IPS-20b (cell line): ENCODE data around the gene RPH3AL.

Experiments
- H3K27ac ChIP-seq: one replicate; pipeline ENCODE4 v1.5.1; 2013; ENCODE audit warnings: low read length
- H3K27me3 ChIP-seq: 2 replicates; pipeline ENCODE4 v1.6.1; 2013; ENCODE audit warnings: mild to moderate bottlenecking, low read length, inconsistent platforms; ENCODE audit not compliant: insufficient read depth
- H3K36me3 ChIP-seq: 2 replicates; pipeline ENCODE4 v1.6.1; 2013; ENCODE audit warnings: low read depth, mild to moderate bottlenecking, inconsistent platforms, low read length, moderate library complexity; ENCODE audit not compliant: insufficient read depth
- H3K4me1 ChIP-seq: 2 replicates; pipeline ENCODE4 v1.6.1; 2013; ENCODE audit warnings: mild to moderate bottlenecking, control low read depth, inconsistent platforms, low read length, moderate library complexity; ENCODE audit not compliant: insufficient read depth
- H3K4me3 ChIP-seq: 2 replicates; pipeline ENCODE4 v1.5.1; 2013; ENCODE audit warnings: mild to moderate bottlenecking, low read length, inconsistent platforms
- H3K9ac ChIP-seq: 2 replicates; pipeline ENCODE4 v1.6.1; 2013; ENCODE audit warnings: low read depth, mild to moderate bottlenecking, inconsistent platforms, low read length, moderate library complexity
- H3K9me3 ChIP-seq: 2 replicates; pipeline ENCODE4 v1.6.1; 2013; ENCODE audit warnings: mild to moderate bottlenecking, low read depth, low read length, inconsistent platforms; ENCODE audit not compliant: insufficient read depth

RPH3AL gene

DNA sequence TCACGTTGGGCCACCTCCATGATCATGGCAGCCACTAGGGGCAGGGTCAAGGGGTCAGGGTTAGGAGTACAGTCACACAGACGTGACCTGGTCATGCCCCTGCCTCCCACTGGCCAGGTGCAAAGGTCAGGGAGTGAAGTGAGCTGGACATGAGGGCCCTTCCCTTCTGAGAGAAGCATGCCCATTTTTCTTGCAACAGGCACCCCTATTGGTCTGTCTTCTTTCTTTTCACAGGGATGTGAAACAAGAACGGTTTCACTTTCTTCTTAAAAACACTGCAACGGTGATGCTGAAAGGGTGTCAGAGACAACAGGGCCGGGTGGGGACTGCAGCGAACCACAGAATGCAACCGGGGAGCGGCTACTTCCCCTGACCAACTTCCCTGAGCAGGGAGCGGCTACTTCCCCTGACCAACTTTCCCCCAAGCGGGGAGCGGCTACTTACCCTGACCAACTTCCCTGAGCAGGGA lies 119.1 kb downstream of the RPH3AL start:
- H3K4me3 ChIP-seq = no peak overlapping the region
- no peaks in the 10 kb centered on the region for H3K36me3 ChIP-seq
- H3K27me3 ChIP-seq = no peaks in the 10 kb centered on the region
- no peak overlapping the region for H3K9ac ChIP-seq
- H3K27ac ChIP-seq = no peak overlapping the region
- no peaks in the 10 kb centered on the region for H3K9me3 ChIP-seq
- peaks cover 7% of the 10 kb centered on the region; the same call in 1 of the 2 replicates for H3K4me1 ChIP-seq

DNA sequence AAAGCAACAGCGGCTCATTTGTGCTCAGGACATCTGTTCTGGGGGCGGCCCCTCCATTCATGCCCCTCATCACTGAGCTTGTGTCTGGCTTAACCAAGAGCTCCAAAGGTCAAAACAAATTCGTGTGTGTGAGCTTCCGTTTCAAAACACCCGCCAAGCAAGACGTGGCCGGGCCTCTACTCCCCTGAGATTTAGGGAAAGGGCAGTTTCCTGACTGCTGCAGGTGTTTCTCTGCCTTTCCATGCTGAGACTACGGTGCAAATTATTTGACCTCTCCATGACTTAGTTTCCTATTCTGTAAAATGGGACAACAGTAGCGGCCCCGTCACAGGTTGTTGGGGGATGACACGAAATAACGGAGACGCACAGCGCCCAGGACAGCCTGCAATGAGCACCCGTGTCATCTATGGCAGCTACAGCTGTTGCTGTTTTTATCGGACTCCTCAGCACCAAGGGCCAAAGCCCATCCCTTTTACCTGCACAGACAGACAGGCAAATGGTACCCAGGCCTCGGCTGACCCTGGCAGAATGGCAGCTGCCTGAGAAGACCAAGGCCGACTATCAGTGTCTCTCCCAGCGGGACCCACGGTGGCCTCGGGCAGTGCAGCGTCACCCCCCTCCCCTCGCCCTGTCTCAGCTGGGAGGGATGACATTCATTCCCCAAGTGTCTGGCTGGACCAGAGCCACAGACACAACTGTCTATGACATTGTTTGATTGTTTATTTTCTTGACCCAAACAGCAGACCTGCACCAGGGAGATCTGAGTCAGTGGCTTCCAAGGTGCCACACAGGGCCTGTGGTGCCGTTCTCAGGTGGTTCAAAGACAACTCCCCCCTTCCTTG lies 120.4 kb downstream of the RPH3AL start:
- H3K9ac ChIP-seq = no peak overlapping the region
- no peak overlapping the region for H3K27ac ChIP-seq
- H3K4me1 ChIP-seq = no peaks in the 10 kb centered on the region; the same call in 1 of the 2 replicates
- no peaks in the 10 kb centered on the region for H3K27me3 ChIP-seq
- no peaks in the 10 kb centered on the region for H3K9me3 ChIP-seq
- no peak overlapping the region for H3K4me3 ChIP-seq
- no peaks in the 10 kb centered on the region for H3K36me3 ChIP-seq

DNA sequence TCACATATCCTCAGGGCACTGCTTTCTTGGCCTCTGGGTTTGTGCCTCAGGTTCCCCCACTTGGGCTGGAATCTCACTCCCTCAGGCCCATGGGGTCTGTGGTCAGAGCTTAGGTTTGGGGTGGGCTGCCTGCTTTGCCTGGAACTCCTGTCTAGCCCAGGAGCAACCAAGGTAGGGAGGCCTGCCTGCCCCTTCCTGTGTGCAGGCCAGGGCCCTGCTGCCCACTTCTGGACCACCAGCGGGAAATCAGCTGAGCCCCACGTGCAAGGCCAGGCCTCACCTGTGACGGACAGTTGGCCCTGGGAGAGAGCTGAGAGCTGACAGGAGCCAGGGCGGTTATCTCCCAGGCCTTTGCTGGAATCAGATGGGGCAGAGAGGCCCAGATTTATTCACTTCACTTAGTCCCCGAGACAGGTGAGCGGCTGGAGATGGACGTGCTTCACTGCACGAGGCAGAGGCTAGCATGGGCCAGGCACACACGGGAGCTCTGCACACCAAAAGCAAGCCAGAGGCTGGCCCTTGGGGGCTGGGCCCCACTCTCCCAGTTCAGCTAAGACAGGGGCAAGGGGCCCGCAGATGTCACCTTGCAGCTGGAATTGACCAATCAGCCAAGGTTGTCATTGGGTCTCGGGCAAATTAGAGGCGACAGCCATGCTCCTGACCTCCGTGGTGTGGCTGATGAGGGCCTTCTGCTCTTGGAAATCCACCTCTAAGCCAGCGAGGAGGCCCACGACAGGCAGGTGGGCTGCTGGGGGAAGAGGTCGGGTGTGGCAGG lies 121.2 kb downstream of the RPH3AL start:
- H3K9ac ChIP-seq = no peak overlapping the region
- no peaks in the 10 kb centered on the region for H3K27me3 ChIP-seq
- H3K4me3 ChIP-seq = no peak overlapping the region
- H3K27ac ChIP-seq = no peak overlapping the region
- H3K9me3 ChIP-seq = no peaks in the 10 kb centered on the region
- H3K4me1 ChIP-seq = no peaks in the 10 kb centered on the region
- no peaks in the 10 kb centered on the region for H3K36me3 ChIP-seq

DNA sequence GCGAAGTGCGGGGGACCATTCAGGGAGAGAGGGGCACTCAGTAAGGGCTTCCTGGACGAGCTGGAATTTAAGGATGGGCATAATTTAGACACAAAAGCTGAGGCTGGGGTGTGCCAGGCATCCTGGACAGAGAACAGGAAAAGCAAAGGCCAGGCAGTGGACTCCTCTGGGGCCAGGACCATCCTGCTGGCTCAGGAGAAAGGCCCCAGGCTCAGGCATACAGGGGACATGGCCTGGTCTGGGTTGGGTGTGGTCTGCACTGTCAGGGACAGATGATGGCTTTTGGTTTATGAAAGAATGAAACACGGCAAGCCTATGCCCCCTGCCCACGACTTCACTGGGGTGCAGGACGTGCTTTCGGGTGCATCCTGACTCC lies 122.2 kb downstream of the RPH3AL start:
- no peak overlapping the region for H3K27ac ChIP-seq

DNA sequence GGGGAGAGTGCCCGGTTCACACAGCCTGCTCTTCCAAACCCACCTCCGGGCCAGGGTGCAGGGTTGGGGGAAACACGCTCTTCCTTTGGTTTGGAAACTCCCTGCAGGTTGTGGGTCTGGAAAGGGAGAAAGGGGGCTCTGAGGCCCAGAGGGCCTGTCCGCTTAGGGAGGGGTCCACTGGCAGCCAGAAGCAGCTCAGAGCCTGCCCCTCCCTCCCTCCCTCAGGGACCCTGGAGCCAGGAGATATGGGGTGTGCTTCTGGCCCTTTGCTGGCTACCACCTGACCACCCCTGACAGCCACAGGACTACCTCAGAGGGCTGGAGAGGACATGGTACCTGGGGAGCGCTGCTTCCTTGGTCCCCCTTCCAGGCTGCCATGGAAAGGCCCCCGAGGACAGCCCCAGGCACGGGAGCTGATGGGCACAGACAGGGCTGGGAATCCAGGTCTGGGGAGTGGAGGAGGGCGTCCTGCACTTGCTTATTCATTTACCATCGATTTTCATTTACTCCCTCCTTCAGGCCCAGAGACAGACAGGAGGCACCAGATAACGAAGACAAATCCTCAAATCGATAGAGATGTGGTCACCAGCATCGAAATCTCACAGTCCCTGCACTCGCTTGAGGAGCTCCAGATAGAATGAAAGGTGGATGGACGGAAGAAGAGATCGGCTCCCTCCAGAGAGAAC lies 122.8 kb downstream of the RPH3AL start:
- H3K27me3 ChIP-seq = no peaks in the 10 kb centered on the region
- H3K9me3 ChIP-seq = no peaks in the 10 kb centered on the region
- H3K27ac ChIP-seq = no peak overlapping the region
- H3K36me3 ChIP-seq = no peaks in the 10 kb centered on the region
- no peak overlapping the region for H3K9ac ChIP-seq
- no peaks in the 10 kb centered on the region for H3K4me1 ChIP-seq
- no peak overlapping the region for H3K4me3 ChIP-seq

More for the DNA sequence above, 122.2 kb downstream of the RPH3AL start:
- Histone ChIP-seq H3K27me3 (no peaks in the 10 kb centered on the region), H3K9ac (no peak overlapping the region), H3K36me3 (no peaks in the 10 kb centered on the region), H3K4me1 (no peaks in the 10 kb centered on the region), H3K9me3 (no peaks in the 10 kb centered on the region), H3K4me3 (no peak overlapping the region)

DNA sequence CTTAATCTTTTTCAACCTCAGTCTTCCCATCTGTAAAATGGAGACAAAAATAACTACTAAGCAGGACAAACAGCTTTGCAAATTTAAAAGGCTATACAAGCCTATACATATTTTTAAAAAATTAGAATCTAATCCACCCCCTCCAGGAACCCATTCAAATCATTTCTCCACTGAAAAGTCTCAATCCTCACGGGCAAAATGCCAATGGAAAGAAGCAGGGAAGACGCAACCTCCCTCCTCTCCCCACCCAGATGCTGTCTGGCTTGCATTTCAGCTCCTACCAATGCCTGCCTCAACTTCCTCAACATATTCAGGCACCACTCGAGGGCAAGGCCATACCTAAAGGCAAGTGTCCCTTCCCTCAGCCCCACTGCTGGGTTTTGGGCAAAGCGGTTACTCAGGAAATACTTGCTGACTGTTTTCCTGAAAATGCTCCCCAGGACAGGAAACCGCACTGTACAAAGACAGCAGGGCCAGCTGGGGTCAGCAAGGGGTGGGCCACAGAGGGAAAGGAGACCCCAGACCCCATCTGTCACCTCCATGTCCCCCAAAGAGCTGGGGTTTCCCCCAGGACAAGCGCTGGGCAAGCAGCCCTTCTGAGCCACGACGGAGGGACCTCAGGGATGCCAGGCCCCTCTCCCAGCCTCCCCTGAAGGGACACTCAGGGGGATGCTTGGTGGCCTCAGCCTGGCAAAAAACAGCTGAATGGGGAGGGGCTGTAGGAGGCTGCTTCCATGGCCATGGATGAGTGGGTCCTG lies 123.5 kb downstream of the RPH3AL start:
- no peaks in the 10 kb centered on the region for H3K36me3 ChIP-seq
- H3K4me1 ChIP-seq = no peaks in the 10 kb centered on the region
- no peaks in the 10 kb centered on the region for H3K27me3 ChIP-seq
- H3K27ac ChIP-seq = no peak overlapping the region
- no peaks in the 10 kb centered on the region for H3K9me3 ChIP-seq
- no peak overlapping the region for H3K4me3 ChIP-seq
- H3K9ac ChIP-seq = no peak overlapping the region

DNA sequence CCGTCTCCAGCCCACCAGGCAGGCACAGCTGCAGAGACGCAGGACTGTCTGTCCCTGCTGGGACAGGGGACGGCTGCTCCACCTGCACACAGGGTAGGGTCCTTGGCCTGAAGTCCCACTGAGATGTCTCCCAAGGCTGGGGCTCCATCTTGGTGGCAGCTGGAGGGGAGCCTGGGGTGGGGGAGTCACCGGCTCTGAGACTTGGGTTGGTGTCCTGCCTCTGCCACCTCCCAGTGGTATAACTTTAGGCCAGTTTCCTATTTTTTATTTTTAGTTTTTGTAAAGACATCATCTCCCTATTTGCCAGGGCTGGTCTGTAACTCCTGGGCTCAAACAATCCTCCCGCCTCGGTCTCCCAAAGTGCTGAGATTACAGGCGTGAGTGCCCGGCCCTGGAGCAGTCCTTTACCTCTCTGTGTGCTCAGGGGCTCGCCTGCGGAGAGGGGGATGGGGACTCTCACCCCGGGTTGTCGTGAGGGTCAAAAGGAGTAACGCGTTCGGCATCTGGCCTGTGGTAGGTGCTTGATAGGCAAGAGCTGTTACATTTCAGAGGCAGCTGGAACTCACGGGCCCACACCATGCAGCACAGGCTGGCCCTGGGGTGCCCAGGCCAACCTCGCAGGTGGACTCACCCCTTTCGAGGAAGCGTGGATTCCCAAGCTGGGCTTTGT lies 124.5 kb downstream of the RPH3AL start:
- Histone ChIP-seq H3K9me3 (no peaks in the 10 kb centered on the region), H3K36me3 (no peaks in the 10 kb centered on the region), H3K4me1 (no peaks in the 10 kb centered on the region), H3K27ac (no peak overlapping the region), H3K27me3 (no peaks in the 10 kb centered on the region), H3K4me3 (no peak overlapping the region), H3K9ac (no peak overlapping the region)

DNA sequence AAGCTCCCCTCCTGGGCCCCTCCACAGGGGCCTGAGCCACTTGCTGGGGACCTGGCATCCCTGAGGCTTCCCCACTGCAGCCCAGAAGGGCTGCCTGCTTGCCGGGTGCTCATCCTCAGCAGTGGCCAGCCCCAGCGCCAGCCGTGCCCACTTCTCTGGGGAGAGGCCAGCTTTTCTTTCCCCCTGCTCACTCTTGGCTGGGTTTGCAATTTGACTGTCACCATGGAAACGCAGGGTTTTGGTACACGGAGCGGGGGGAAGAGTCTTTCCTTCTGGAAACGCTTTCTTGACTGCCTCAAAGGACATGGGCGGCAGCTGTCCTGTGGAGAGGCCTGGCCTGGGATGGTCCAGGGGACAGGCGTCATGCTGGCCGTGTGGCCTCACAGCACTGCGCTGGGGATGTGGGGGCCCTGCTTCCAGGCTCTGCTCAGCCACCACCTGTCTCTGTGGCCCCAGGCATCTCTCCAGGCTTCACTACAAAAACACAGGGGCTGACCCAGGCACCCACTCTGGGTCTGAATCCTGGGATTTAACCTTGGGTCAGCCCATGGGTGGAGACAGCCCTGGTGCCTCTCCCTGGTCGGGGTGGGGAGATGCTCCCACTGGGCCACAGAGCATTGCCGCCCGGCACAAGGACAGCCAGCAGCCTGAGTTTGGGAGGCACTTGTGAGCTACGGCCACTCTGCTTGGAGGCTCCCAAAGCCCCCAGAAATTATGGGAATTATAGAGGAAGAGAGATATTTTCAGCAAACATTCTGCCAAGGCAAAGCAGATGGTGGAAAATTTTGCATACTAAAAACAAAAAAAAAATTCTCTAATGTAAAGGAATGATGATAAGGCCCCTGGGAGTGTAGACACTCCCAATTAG lies 125.3 kb downstream of the RPH3AL start:
- Histone ChIP-seq H3K4me3 (no peak overlapping the region), H3K9ac (no peak overlapping the region), H3K36me3 (no peaks in the 10 kb centered on the region), H3K9me3 (no peaks in the 10 kb centered on the region), H3K4me1 (no peaks in the 10 kb centered on the region), H3K27me3 (no peaks in the 10 kb centered on the region), H3K27ac (no peak overlapping the region)

DNA sequence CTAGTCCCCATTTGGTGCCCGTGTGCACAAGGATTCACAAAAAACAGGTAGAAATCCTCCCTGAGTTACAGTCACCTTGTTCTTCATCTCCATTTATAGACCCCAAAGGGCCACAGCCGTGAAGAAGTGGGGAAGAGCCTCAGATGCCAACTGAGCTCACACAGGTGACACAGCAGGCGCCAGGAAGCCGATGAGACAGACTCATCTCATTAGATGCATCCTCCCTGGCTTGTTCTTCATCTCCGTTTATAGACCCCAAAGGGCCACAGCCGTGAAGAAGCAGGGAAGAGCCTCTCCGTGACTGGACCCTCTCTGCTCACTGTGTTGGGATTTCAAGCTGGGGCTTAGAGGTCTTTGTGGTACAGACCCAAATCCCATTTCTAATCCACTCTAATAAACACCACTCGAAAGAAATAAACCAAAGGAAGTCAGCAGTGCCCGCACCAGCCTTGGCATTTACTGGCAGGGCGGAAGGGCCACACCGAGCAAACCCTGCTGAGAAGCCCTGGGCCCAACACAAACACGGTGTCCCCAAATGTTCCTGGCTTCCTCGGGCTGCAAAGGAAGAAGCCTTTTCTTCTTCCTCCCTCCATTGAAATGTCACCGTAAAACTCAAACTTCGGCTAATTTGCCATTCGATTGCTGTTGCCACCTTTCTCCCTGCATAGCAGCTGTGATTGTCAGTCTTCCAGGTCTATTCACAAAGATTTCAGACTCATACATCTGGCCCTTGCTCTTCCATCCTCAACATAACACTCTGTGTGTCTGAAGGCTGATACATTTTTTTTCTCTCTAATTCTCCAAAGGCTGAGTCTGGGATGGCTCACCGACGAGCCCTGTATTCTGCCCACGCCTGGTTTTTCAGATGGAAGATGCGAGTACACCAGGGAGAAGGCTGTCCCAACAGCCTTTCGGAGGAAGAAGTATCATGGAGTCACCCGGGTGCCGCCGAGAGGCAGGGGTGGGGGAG lies 126.2 kb downstream of the RPH3AL start:
- H3K4me1 ChIP-seq = no peaks in the 10 kb centered on the region
- H3K9ac ChIP-seq = no peak overlapping the region

More for the DNA sequence above, 126.2 kb downstream of the RPH3AL start:
- no peaks in the 10 kb centered on the region for H3K36me3 ChIP-seq
- no peaks in the 10 kb centered on the region for H3K9me3 ChIP-seq
- H3K27me3 ChIP-seq = no peaks in the 10 kb centered on the region
- no peak overlapping the region for H3K27ac ChIP-seq
- H3K4me3 ChIP-seq = no peak overlapping the region
